ENCODE results near the gene SNX18. TPM values are rescaled to one million over a fixed set of nuclear protein-coding genes. Genes with fewer than 3 reads are reported as not detected.

SNX18 gene
- total and polyA plus RNA-seq, 2 of the 8 experiments (the other 6 are each of a cell fraction or from before 2014, with no cell fraction given), result 5.8 to 17.7 TPM

DNA sequence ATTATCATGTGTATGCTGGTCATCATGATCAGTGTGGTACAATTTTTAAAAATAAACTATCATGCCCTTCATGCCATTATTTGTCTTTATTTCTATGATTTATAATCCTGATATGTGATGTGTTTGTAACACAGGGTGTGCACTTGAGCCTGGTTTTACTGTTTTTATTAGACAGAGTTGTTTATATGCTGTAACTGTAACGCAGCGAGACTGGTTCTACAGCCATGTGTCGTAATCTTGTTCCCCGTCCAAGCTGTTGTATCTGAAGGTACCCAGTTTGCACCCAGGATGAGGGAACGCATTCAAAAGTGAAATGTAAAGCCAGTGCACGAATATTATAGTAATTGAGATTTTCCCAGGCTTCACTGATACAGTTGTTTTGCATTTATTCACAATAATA is 28.2 kb downstream of the SNX18 start (continued):
- TF ChIP-seq, protein P1, sequence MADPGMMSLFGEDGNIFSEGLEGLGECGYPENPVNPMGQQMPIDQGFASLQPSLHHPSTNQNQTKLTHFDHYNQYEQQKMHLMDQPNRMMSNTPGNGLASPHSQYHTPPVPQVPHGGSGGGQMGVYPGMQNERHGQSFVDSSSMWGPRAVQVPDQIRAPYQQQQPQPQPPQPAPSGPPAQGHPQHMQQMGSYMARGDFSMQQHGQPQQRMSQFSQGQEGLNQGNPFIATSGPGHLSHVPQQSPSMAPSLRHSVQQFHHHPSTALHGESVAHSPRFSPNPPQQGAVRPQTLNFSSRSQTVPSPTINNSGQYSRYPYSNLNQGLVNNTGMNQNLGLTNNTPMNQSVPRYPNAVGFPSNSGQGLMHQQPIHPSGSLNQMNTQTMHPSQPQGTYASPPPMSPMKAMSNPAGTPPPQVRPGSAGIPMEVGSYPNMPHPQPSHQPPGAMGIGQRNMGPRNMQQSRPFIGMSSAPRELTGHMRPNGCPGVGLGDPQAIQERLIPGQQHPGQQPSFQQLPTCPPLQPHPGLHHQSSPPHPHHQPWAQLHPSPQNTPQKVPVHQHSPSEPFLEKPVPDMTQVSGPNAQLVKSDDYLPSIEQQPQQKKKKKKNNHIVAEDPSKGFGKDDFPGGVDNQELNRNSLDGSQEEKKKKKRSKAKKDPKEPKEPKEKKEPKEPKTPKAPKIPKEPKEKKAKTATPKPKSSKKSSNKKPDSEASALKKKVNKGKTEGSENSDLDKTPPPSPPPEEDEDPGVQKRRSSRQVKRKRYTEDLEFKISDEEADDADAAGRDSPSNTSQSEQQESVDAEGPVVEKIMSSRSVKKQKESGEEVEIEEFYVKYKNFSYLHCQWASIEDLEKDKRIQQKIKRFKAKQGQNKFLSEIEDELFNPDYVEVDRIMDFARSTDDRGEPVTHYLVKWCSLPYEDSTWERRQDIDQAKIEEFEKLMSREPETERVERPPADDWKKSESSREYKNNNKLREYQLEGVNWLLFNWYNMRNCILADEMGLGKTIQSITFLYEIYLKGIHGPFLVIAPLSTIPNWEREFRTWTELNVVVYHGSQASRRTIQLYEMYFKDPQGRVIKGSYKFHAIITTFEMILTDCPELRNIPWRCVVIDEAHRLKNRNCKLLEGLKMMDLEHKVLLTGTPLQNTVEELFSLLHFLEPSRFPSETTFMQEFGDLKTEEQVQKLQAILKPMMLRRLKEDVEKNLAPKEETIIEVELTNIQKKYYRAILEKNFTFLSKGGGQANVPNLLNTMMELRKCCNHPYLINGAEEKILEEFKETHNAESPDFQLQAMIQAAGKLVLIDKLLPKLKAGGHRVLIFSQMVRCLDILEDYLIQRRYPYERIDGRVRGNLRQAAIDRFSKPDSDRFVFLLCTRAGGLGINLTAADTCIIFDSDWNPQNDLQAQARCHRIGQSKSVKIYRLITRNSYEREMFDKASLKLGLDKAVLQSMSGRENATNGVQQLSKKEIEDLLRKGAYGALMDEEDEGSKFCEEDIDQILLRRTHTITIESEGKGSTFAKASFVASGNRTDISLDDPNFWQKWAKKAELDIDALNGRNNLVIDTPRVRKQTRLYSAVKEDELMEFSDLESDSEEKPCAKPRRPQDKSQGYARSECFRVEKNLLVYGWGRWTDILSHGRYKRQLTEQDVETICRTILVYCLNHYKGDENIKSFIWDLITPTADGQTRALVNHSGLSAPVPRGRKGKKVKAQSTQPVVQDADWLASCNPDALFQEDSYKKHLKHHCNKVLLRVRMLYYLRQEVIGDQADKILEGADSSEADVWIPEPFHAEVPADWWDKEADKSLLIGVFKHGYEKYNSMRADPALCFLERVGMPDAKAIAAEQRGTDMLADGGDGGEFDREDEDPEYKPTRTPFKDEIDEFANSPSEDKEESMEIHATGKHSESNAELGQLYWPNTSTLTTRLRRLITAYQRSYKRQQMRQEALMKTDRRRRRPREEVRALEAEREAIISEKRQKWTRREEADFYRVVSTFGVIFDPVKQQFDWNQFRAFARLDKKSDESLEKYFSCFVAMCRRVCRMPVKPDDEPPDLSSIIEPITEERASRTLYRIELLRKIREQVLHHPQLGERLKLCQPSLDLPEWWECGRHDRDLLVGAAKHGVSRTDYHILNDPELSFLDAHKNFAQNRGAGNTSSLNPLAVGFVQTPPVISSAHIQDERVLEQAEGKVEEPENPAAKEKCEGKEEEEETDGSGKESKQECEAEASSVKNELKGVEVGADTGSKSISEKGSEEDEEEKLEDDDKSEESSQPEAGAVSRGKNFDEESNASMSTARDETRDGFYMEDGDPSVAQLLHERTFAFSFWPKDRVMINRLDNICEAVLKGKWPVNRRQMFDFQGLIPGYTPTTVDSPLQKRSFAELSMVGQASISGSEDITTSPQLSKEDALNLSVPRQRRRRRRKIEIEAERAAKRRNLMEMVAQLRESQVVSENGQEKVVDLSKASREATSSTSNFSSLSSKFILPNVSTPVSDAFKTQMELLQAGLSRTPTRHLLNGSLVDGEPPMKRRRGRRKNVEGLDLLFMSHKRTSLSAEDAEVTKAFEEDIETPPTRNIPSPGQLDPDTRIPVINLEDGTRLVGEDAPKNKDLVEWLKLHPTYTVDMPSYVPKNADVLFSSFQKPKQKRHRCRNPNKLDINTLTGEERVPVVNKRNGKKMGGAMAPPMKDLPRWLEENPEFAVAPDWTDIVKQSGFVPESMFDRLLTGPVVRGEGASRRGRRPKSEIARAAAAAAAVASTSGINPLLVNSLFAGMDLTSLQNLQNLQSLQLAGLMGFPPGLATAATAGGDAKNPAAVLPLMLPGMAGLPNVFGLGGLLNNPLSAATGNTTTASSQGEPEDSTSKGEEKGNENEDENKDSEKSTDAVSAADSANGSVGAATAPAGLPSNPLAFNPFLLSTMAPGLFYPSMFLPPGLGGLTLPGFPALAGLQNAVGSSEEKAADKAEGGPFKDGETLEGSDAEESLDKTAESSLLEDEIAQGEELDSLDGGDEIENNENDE (IDR thresholded peaks at IDR 0.05; ENCODE audit: insufficient replicate concordance, low read length), result no peak
- TF ChIP-seq TAF7 (optimal IDR thresholded peaks at IDR 0.05; ENCODE audit: borderline replicate concordance, low read depth, low read length), result no peak
- no peak for TF ChIP-seq NRF1 (IDR thresholded peaks at IDR 0.05; ENCODE audit: low read depth, low read length)
- TF ChIP-seq GTF2F1 (IDR thresholded peaks at IDR 0.05; ENCODE audit: borderline replicate concordance, low read depth, low read length), result no peak
- TF ChIP-seq ASH2L (IDR thresholded peaks at IDR 0.05; ENCODE audit: low read length), result no peak

Measured in H1 (cell line).